MCF 10A (cell line): ENCODE measurements around the gene LRP2BP. TPM values are rescaled to one million over a fixed set of nuclear protein-coding genes. Genes with fewer than 3 reads are reported as not detected.
A peak's percentile ranks its signal among the peaks of the same experiment; 100 is the strongest.

Experiments used
- BruUV-seq: library from RNA; stranded (reverse); fragments of 400-500 nt; replicated peaks from 2 replicates; lab custom pipeline; 2021; lab: Mats Ljungman, UMichigan
- CTCF ChIA-PET: fragments of 300-600 bp; sonication (Branson Sonifier 250); formaldehyde crosslinking; extraction: SDS; loops from one replicate; lab custom pipeline; 2021; ENCODE audit warnings: antibody characterized with exemption, inconsistent platforms; lab: Yijun Ruan, JAX
- POLR2A ChIA-PET: fragments of 300-600, 350-650 bp; sonication (Branson Sonifier 250); formaldehyde crosslinking; extraction: SDS; loops from one replicate; lab custom pipeline; 2020; ENCODE audit warnings: antibody characterized with exemption, inconsistent platforms; lab: Yijun Ruan, JAX
- DNase-seq: peaks from one replicate; pipeline ENCODE4 v3.0.0-alpha.2; 2018; ENCODE audit not compliant: unreplicated experiment
- H3K27ac Mint-ChIP-seq: one replicate; pipeline ENCODE4 v1.8.0; 2022; ENCODE audit warnings: mild to moderate bottlenecking, low read depth, mixed read lengths; ENCODE audit not compliant: unreplicated experiment
- H3K27me3 Mint-ChIP-seq: one replicate; pipeline ENCODE4 v1.8.0; 2022; ENCODE audit warnings: mixed read lengths; ENCODE audit not compliant: insufficient read depth, unreplicated experiment
- H3K36me3 Mint-ChIP-seq: one replicate; pipeline ENCODE4 v1.8.0; 2022; ENCODE audit warnings: mild to moderate bottlenecking, moderate library complexity, mixed read lengths; ENCODE audit not compliant: insufficient read depth, unreplicated experiment
- H3K4me1 Mint-ChIP-seq: one replicate; pipeline ENCODE4 v1.8.0; 2022; ENCODE audit warnings: mixed read lengths; ENCODE audit not compliant: insufficient read depth, unreplicated experiment
- H3K4me3 Mint-ChIP-seq: one replicate; pipeline ENCODE4 v1.8.0; 2022; ENCODE audit warnings: mild to moderate bottlenecking, moderate library complexity, mixed read lengths; ENCODE audit not compliant: unreplicated experiment
- H3K9me3 Mint-ChIP-seq: one replicate; pipeline ENCODE4 v1.8.0; 2022; ENCODE audit warnings: mixed read lengths; ENCODE audit not compliant: unreplicated experiment
- CTCF ChIP-seq: fragments of 200-600 bp; IDR thresholded peaks from one replicate; pipeline ENCODE4 v1.8.0; 2022; ENCODE audit warnings: antibody characterized with exemption, mild to moderate bottlenecking; ENCODE audit not compliant: unreplicated experiment
- intact Hi-C: fragments of 100-400 bp; cut with micrococcal nuclease; formaldehyde crosslinking; loops from 2 replicates; pipeline ENCODE4 v1.14.1; 2022
- total RNA-seq: library from RNA; stranded (reverse); gene quantifications from 2 replicates; pipeline ENCODE4 v1.2.3, GENCODE V29; 2022

LRP2BP gene
- total RNA-seq, 1 experiment from 2014 or later, result 0.70 TPM

DNA sequence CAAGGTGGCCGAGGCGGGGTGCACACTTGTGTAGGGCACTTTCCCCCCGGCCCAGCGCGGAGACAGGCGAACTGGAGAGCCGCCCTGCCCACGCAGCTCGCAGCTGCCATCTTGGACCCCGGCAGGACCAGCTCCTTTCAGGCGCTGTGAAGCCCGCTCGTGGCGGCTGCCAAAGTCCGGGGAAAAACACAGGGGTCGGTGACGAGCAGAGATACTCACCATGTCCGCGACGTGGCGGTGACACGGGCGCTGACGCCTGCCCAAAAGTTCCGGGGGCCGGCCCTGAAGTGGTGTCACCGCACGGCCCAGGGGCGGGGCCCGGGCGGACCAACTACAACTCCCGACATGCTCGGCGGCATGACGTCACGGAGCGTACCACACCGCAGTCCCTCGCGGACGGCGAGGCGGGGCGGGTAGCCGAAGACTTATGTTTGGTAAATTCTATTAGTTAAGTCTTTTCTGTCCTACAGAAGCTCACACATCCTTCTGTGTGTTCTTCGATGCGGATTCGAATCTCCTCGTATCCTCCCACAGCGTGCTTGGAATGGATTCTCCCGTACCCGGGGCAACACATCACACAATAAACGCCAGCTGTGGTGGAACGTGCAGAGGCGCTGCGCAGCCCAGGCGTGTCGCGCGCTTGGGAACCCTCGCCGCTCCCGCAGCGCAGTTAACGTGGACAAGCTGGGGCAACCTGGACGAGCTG lies 30.1 kb upstream of the LRP2BP start, which contains the start of gene UFSP2:
Gene UFSP2, minus strand, starts transcription at position 318 of the 706 bp plus-strand sequence. Its CDS starts 96 bp downstream, at position 222.
- POLR2A ChIA-PET, result interaction anchor here (0.6 to 4.7 kb wide), 26 partner anchors 8 to 960 kb away, joined by 3 to 81 read pairs (median 4); partner anchors contain the start of genes ANKRD37, LRP2BP and SNX25
- no peak for TF ChIP-seq CTCF
- H3K27me3 Mint-ChIP-seq, result no peaks in the 10 kb centered on the region
- peak; percentile 89 for DNase-seq
- peaks cover 16% of the 10 kb centered on the region for H3K36me3 Mint-ChIP-seq
- peak within 1 kb of the TSS; percentile 100 for H3K27ac Mint-ChIP-seq
- intact Hi-C loops, result loop anchor here (1.0 kb wide), 1 partner anchor 172 kb away; no protein-coding TSS in a partner anchor
- peaks cover 28% of the 10 kb centered on the region for H3K4me1 Mint-ChIP-seq
- no TSS peak for BruUV-seq
- CTCF ChIA-PET, result interaction anchor here (0.6 to 3.9 kb wide), 10 partner anchors 11 to 1079 kb away, joined by 3 to 24 read pairs (median 3); no protein-coding TSS in a partner anchor
- no peaks in the 10 kb centered on the region for H3K9me3 Mint-ChIP-seq
- H3K4me3 Mint-ChIP-seq, result peak within 1 kb of the TSS; percentile 84

- BruUV-seq, result TSS peak; percentile 41
- CTCF ChIA-PET, result interaction anchor here (0.6 to 3.9 kb wide), 9 partner anchors 12 to 1078 kb away, joined by 3 to 24 read pairs (median 3); no protein-coding TSS in a partner anchor
- POLR2A ChIA-PET, result interaction anchor here (0.6 to 4.7 kb wide), 24 partner anchors 9 to 682 kb away, joined by 3 to 81 read pairs (median 4); partner anchors contain the start of genes ANKRD37, LRP2BP and SNX25
Measured at GRCh38 chr4:185424905-185425646, 29.4 kb upstream of the LRP2BP start.

GRCh38 chr4:185421366-185422124 lies 25.8 kb upstream of the LRP2BP start:
- ChIA-PET POLR2A (interaction anchor here (0.7 to 1.6 kb wide), 4 partner anchors 11 to 283 kb away, joined by 3 read pairs; partner anchors contain the start of gene LRP2BP), CTCF (interaction anchor here (0.6 kb wide), 2 partner anchors 115 to 692 kb away, joined by 3 to 4 read pairs; no protein-coding TSS in a partner anchor)
- Mint-ChIP-seq H3K9me3 (no peaks in the 10 kb centered on the region), H3K27me3 (no peaks in the 10 kb centered on the region), H3K4me1 (peaks cover 28% of the 10 kb centered on the region), H3K36me3 (peaks cover 15% of the 10 kb centered on the region), H3K27ac (peak overlapping the region; percentile 8), H3K4me3 (no peak overlapping the region)
- no peak for TF ChIP-seq CTCF
- no peak for DNase-seq
- BruUV-seq, result no TSS peak
- intact Hi-C loops, result no loop called here

More at GRCh38 chr4:185424905-185425646, 29.4 kb upstream of the LRP2BP start:
- H3K36me3 Mint-ChIP-seq, result peaks cover 16% of the 10 kb centered on the region
- DNase-seq, result peak; percentile 3
- H3K27ac Mint-ChIP-seq, result peak overlapping the region; percentile 100
- no peaks in the 10 kb centered on the region for H3K9me3 Mint-ChIP-seq
- TF ChIP-seq CTCF, result no peak
- H3K4me1 Mint-ChIP-seq, result peaks cover 28% of the 10 kb centered on the region
- H3K4me3 Mint-ChIP-seq, result peak overlapping the region; percentile 84
- H3K27me3 Mint-ChIP-seq, result no peaks in the 10 kb centered on the region
- intact Hi-C loops, result no loop called here
